CD4-positive, alpha-beta T cell treated with Interferon gamma for 1 hour (primary cell): ENCODE measurements around the gene SLC23A2.
A peak's percentile ranks its signal among the peaks of the same experiment; 100 is the strongest.

Experiments used
- DNase-seq: peaks from one replicate; pipeline ENCODE4 v3.0.0-alpha.2; 2020

Gene SLC23A2

GRCh38 chr20:4811661-4812181 is 189.6 kb downstream of the SLC23A2 start:
- DNase-seq, result peak; percentile 72

- DNase-seq, result no peak
Measured at GRCh38 chr20:4811257-4811656, 190.1 kb downstream of the SLC23A2 start.

- no peak for DNase-seq
Measured at GRCh38 chr20:4810426-4811019, 190.8 kb downstream of the SLC23A2 start.

GRCh38 chr20:4809707-4810106 is 191.6 kb downstream of the SLC23A2 start:
- peak; percentile 33 for DNase-seq

- no peak for DNase-seq
Measured at GRCh38 chr20:4808872-4809271, 192.4 kb downstream of the SLC23A2 start.

- no peak for DNase-seq
Measured at GRCh38 chr20:4805663-4806449, 195.5 kb downstream of the SLC23A2 start.

GRCh38 chr20:4802527-4802926 is 198.8 kb downstream of the SLC23A2 start:
- DNase-seq, result no peak
